ENCODE data around the gene ENDOD1. TPM values are rescaled to one million over a fixed set of nuclear protein-coding genes. Genes with fewer than 3 reads are reported as not detected.

ENDOD1 gene
- 8.0 and 8.1 TPM in 2 replicates for total RNA-seq (2021)
- Bru-seq, nascent RNA, result percentile 43 among the genes with signal in this experiment
- percentile 47 among the genes with signal in this experiment for BruChase-seq, experiment 1, labeled RNA remaining after a 2-hour chase
- percentile 56 among the genes with signal in this experiment for BruChase-seq, experiment 2, labeled RNA remaining after a 6-hour chase
- long read RNA-seq, full-length matches to known transcripts, result 3 of 5 reads
- long read RNA-seq, partial matches to known transcripts, result 2 of 5 reads
- long read RNA-seq, other reads (novel, unspliced or antisense), result 0 of 5 reads

GRCh38 chr11:95089620-95090542 lies at the start of gene ENDOD1:
Gene ENDOD1 (plus strand): TSS chr11:95089846. CDS start chr11:95089928, 82 bp downstream.
- intact Hi-C loops (cut with micrococcal nuclease; ENCODE audit: unreplicated experiment), result loop anchor here (1.0 to 2.0 kb wide), 2 partner anchors 21 to 61 kb away; no protein-coding TSS in a partner anchor
- DNase-seq, result peak; percentile 68 to 81
- ChIA-PET POLR2A (ENCODE audit: unreplicated experiment) (interaction anchor here (0.6 kb wide), 3 partner anchors 13 to 1306 kb away, joined by 3 to 4 read pairs (median 3); partner anchors contain the start of gene MED17), CTCF (interaction anchor here (0.6 to 1.0 kb wide), 3 partner anchors 18 to 30 kb away, joined by 3 to 5 read pairs (median 3); no protein-coding TSS in a partner anchor)
- Histone ChIP-seq H3K36me3 (ENCODE audit: low read depth) (no peaks in the 10 kb centered on the region), H3F3A (ENCODE audit: insufficient read depth, low read depth) (peaks cover 24% of the 10 kb centered on the region), H3K4me1 (replicated peaks; ENCODE audit: insufficient read depth) (peaks cover 41% of the 10 kb centered on the region), H4K20me1 (ENCODE audit: insufficient read depth) (no peaks in the 10 kb centered on the region), H3K9me2 (ENCODE audit: insufficient read depth) (no peaks in the 10 kb centered on the region), H3K4me2 (peak within 1 kb of the TSS; percentile 86), H3K9me3 (ENCODE audit: insufficient read depth, low read depth) (no peaks in the 10 kb centered on the region), H2AFZ (peak within 1 kb of the TSS; percentile 99), H3K4me3 (peak within 1 kb of the TSS; percentile 93), H3K79me2 (ENCODE audit: low read depth) (peaks cover 16% of the 10 kb centered on the region; the same call in 1 of the 2 replicates), H3K27me3 (ENCODE audit: insufficient read depth, low read depth) (no peaks in the 10 kb centered on the region), H3K27ac (peak within 1 kb of the TSS; percentile 24; the same call in 1 of the 2 replicates)
- BruUV-seq (replicated peaks), result no TSS peak
- TF ChIP-seq EZH2 (IDR thresholded peaks at IDR 0.05; ENCODE audit: low read depth), result no peak
- peak; percentile 27; the same call in 1 of the 2 replicates for TF ChIP-seq CTCF (conservative IDR thresholded peaks at IDR 0.05)

- H3K27ac ChIP-seq, result no peak overlapping the region
- TF ChIP-seq CTCF (conservative IDR thresholded peaks at IDR 0.05) (no peak), EZH2 (IDR thresholded peaks at IDR 0.05; ENCODE audit: low read depth) (no peak)
- no peak overlapping the region for H3K4me3 ChIP-seq
- no peak overlapping the region for H2AFZ ChIP-seq
- H3F3A ChIP-seq (ENCODE audit: insufficient read depth, low read depth), result no peaks in the 10 kb centered on the region
- BruUV-seq (replicated peaks), result no TSS peak
- intact Hi-C loops (cut with micrococcal nuclease; ENCODE audit: unreplicated experiment), result no loop called here
- ChIA-PET CTCF (no interaction called here), POLR2A (ENCODE audit: unreplicated experiment) (no interaction called here)
- no peak overlapping the region for H3K4me2 ChIP-seq
- H3K27me3 ChIP-seq (ENCODE audit: insufficient read depth, low read depth), result peaks cover 8% of the 10 kb centered on the region; the same call in 1 of the 2 replicates
- no peaks in the 10 kb centered on the region for H3K4me1 ChIP-seq (replicated peaks; ENCODE audit: insufficient read depth)
- H3K79me2 ChIP-seq (ENCODE audit: low read depth), result no peaks in the 10 kb centered on the region
- no peaks in the 10 kb centered on the region for H3K9me3 ChIP-seq (ENCODE audit: insufficient read depth, low read depth)
- H3K36me3 ChIP-seq (ENCODE audit: low read depth), result no peaks in the 10 kb centered on the region
- H4K20me1 ChIP-seq (ENCODE audit: insufficient read depth), result no peaks in the 10 kb centered on the region
- H3K9me2 ChIP-seq (ENCODE audit: insufficient read depth), result no peaks in the 10 kb centered on the region
- no peak for DNase-seq
Measured at GRCh38 chr11:95042239-95042638, 47.4 kb upstream of the ENDOD1 start.

- Histone ChIP-seq H2AFZ (no peak overlapping the region), H4K20me1 (ENCODE audit: insufficient read depth) (no peaks in the 10 kb centered on the region), H3K9me3 (ENCODE audit: insufficient read depth, low read depth) (no peaks in the 10 kb centered on the region), H3F3A (ENCODE audit: insufficient read depth, low read depth) (no peaks in the 10 kb centered on the region), H3K27me3 (ENCODE audit: insufficient read depth, low read depth) (peaks cover 8% of the 10 kb centered on the region; the same call in 1 of the 2 replicates), H3K79me2 (ENCODE audit: low read depth) (no peaks in the 10 kb centered on the region), H3K36me3 (ENCODE audit: low read depth) (no peaks in the 10 kb centered on the region), H3K27ac (no peak overlapping the region), H3K4me2 (no peak overlapping the region), H3K9me2 (ENCODE audit: insufficient read depth) (no peaks in the 10 kb centered on the region), H3K4me1 (replicated peaks; ENCODE audit: insufficient read depth) (no peaks in the 10 kb centered on the region), H3K4me3 (no peak overlapping the region)
- TF ChIP-seq EZH2 (IDR thresholded peaks at IDR 0.05; ENCODE audit: low read depth) (no peak), CTCF (conservative IDR thresholded peaks at IDR 0.05) (no peak)
- intact Hi-C loops (cut with micrococcal nuclease; ENCODE audit: unreplicated experiment), result no loop called here
- CTCF ChIA-PET, result no interaction called here
- POLR2A ChIA-PET (ENCODE audit: unreplicated experiment), result no interaction called here
- DNase-seq, result no peak
- BruUV-seq (replicated peaks), result no TSS peak
Measured at GRCh38 chr11:95042906-95043305, 46.7 kb upstream of the ENDOD1 start.

All from PC-9 (cell line).